ENCODE data around the gene NIT1. TPM values are rescaled to one million over a fixed set of nuclear protein-coding genes. Genes with fewer than 3 reads are reported as not detected.

NIT1 gene
- total and polyA plus RNA-seq, 9 of the 15 experiments (the other 6 are each of a cell fraction or from before 2014, with no cell fraction given): 18.4 to 76.0 (median 33.7) TPM

- TSS peak; percentile 36 for BruUV-seq (replicated peaks)
- in situ Hi-C loops (cut with MboI): no loop called here
- ATAC-seq (peak; percentile 59), FAIRE-seq (peak; percentile 42), DNase-seq (ENCODE audit: extremely low read depth in 1 of 4, low spot score in 3 of 4) (peak in 3 of 4 experiments; percentile 39 to 74 (median 55))
- H3K4me1 ChIP-seq (replicated peaks in 1 of 2; ENCODE audit: control insufficient read depth in 2 of 2, insufficient read depth in 2 of 2, low read length in 2 of 2): peaks cover 46 to 67% of the 10 kb centered on the region in 2 experiments
- H3K4me2 ChIP-seq (ENCODE audit: insufficient read depth, low read length): peak overlapping the region; percentile 95
- intact Hi-C loops (cut with micrococcal nuclease): loop anchor here (1.0 to 5.0 kb wide), 3 partner anchors 10 to 48 kb away; partner anchors contain the start of genes B4GALT3, DEDD, NIT1 and PFDN2
- ChIA-PET POLR2A (interaction anchor here (0.7 to 4.7 kb wide), 11 partner anchors 8 to 207 kb away, joined by 3 to 33 read pairs (median 4); partner anchors contain the start of genes B4GALT3, DEDD, F11R and NIT1), CTCF (ENCODE audit: low intra/inter-chr PET ratio) (no interaction called here)
- H3K9me1 ChIP-seq (ENCODE audit: control insufficient read depth, insufficient read depth, low read length): no peaks in the 10 kb centered on the region
- H3K79me2 ChIP-seq (ENCODE audit: control insufficient read depth, insufficient read depth, low read length): peaks cover 49% of the 10 kb centered on the region
- peak overlapping the region; percentile 83 for H3K27ac ChIP-seq (ENCODE audit: extremely low read depth, low read depth, low read length)
- H2AFZ ChIP-seq (ENCODE audit: low read depth, low read length): peak overlapping the region; percentile 73
- no peaks in the 10 kb centered on the region for H3K9me3 ChIP-seq (replicated peaks; ENCODE audit: control insufficient read depth, insufficient read depth, low read depth, low read length)
- H3K4me3 ChIP-seq: peak overlapping the region; percentile 55
- H3K27me3 ChIP-seq (ENCODE audit: control insufficient read depth in 2 of 2, insufficient read depth in 2 of 2, low read length in 2 of 2): no peaks in the 10 kb centered on the region
- WGBS (ENCODE audit: insufficient coverage, low coverage, missing lambda C conversion rate): 2% methylated on average over 21 of the region's 33 CpGs
- H3K9ac ChIP-seq (ENCODE audit: insufficient read depth in 1 of 2, low read depth in 2 of 2, low read length in 2 of 2): peak overlapping the region; percentile 86 to 92
- peaks cover 71% of the 10 kb centered on the region for H3K36me3 ChIP-seq (ENCODE audit: control insufficient read depth, insufficient read depth, low read length)
- H4K20me1 ChIP-seq (replicated peaks; ENCODE audit: control insufficient read depth, insufficient read depth, low read length): no peaks in the 10 kb centered on the region
- TF ChIP-seq TCF7 (IDR thresholded peaks at IDR 0.05; ENCODE audit: borderline replicate concordance) (0 out of 2 replicates have a peak, but pooled peaks have one; percentile 2), RHOXF2B (CRISPR knock-in tag; conservative IDR thresholded peaks at IDR 0.05) (no peak), MTA3 (IDR thresholded peaks at IDR 0.05; ENCODE audit: borderline replicate concordance) (no peak), PHF8 (IDR thresholded peaks at IDR 0.05; ENCODE audit: borderline replicate concordance, low read length) (peak; percentile 3; the same call in 1 of the 2 replicates), MYC (IDR thresholded peaks at IDR 0.05; ENCODE audit: low read depth, low read length) (no peak), MYC (CRISPR knock-in tag; IDR thresholded peaks at IDR 0.05; ENCODE audit: borderline replicate concordance, low read depth) (peak; percentile 80), ZNF780A (CRISPR knock-in tag; IDR thresholded peaks at IDR 0.05) (no peak), NELFE (IDR thresholded peaks at IDR 0.05; ENCODE audit: insufficient read depth, insufficient read length) (no peak), MCM7 (IDR thresholded peaks at IDR 0.05) (no peak), PHB (CRISPR knock-in tag; IDR thresholded peaks at IDR 0.05) (no peak), RUNX1 (IDR thresholded peaks at IDR 0.05; ENCODE audit: low read depth) (peak; percentile 28; the same call in 1 of the 2 replicates), ETS1 (conservative IDR thresholded peaks at IDR 0.05; ENCODE audit: control insufficient read depth, low read depth, low read length) (peak; percentile 50; the same call in 1 of the 2 replicates), ZBTB5 (IDR thresholded peaks at IDR 0.05) (no peak), MLLT1 (IDR thresholded peaks at IDR 0.05) (no peak), XRCC5 (IDR thresholded peaks at IDR 0.05; ENCODE audit: low read depth, low read length) (no peak), ETV5 (CRISPR knock-in tag; IDR thresholded peaks at IDR 0.05; ENCODE audit: low read depth) (0 out of 2 replicates have a peak, but pooled peaks have one; percentile 10)
These were observed 49.0 kb downstream of the NIT1 start for GRCh38 chr1:161166669-161167548.

All from K562 (cell line).